Cardiac fibroblast (primary cell): ENCODE measurements around the gene TMEM243.
A peak's percentile ranks its signal among the peaks of the same experiment; 100 is the strongest.

ENCODE experiments used
- DNase-seq, 2 donors: peaks; one replicate each; pipeline versions ENCODE4 v3.0.0 to v3.0.0-alpha.2; 2010; ENCODE audit warnings: low read depth in 2 of 2
- H3K4me3 ChIP-seq, 2 donors: replicated peaks in 1 of 2; 1 replicate in 1 of 2; 2 replicates in 1 of 2; pipeline ENCODE4 v1.5.1; 2011; ENCODE audit warnings: low read depth in 2 of 2, low read length in 2 of 2, mild to moderate bottlenecking in 2 of 2, moderate library complexity in 1 of 2
- TF ChIP-seq, protein P1 (sequence below): IDR thresholded peaks from one replicate; pipeline ENCODE4 v1.5.1; 2011; ENCODE audit warnings: low read depth, mild to moderate bottlenecking, low read length, inconsistent platforms

Gene TMEM243

GRCh38 chr7:87231258-87231657 is 11.7 kb upstream of the TMEM243 start:
- TF ChIP-seq, protein P1, sequence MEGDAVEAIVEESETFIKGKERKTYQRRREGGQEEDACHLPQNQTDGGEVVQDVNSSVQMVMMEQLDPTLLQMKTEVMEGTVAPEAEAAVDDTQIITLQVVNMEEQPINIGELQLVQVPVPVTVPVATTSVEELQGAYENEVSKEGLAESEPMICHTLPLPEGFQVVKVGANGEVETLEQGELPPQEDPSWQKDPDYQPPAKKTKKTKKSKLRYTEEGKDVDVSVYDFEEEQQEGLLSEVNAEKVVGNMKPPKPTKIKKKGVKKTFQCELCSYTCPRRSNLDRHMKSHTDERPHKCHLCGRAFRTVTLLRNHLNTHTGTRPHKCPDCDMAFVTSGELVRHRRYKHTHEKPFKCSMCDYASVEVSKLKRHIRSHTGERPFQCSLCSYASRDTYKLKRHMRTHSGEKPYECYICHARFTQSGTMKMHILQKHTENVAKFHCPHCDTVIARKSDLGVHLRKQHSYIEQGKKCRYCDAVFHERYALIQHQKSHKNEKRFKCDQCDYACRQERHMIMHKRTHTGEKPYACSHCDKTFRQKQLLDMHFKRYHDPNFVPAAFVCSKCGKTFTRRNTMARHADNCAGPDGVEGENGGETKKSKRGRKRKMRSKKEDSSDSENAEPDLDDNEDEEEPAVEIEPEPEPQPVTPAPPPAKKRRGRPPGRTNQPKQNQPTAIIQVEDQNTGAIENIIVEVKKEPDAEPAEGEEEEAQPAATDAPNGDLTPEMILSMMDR: no peak
- no peak overlapping the region for H3K4me3 ChIP-seq

GRCh38 chr7:87226495-87226894 is 7.0 kb upstream of the TMEM243 start:
- TF ChIP-seq, protein P1: no peak
- no peak overlapping the region for H3K4me3 ChIP-seq
- DNase-seq: no peak

More at GRCh38 chr7:87231258-87231657, 11.7 kb upstream of the TMEM243 start:
- DNase-seq: no peak

- TF ChIP-seq, protein P1: no peak
- H3K4me3 ChIP-seq: no peak overlapping the region
- peak in 1 of 2 donors; percentile 35 for DNase-seq
Measured at GRCh38 chr7:87225696-87226095, 6.2 kb upstream of the TMEM243 start.

DNA sequence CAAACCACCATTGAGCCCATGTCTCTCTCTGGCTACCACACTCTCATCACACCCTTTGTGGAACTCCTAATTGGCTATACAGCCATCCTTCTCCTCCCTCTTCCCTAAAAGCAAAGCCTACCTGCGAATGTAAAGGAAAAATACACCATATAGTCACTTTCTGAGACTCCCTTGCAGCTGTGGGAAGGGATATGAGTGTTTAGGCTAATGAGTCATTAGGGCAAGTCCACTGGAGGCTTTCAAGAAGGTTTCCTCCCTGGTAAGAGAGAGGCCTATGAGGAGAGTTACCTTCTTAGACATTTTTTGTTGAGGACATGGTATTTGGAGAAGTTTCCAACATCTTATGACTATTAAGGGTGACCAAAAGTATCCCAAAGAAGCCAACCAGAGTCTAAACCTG is 4.1 kb upstream of the TMEM243 start:
- no peak overlapping the region for H3K4me3 ChIP-seq
- TF ChIP-seq, protein P1: no peak
- DNase-seq: peak in 1 of 2 donors; percentile 33

- DNase-seq: peak in 1 of 2 donors; percentile 23
- H3K4me3 ChIP-seq: peak overlapping the region; percentile 85 to 92
Measured at GRCh38 chr7:87220734-87221215, 1.2 kb upstream of the TMEM243 start.

GRCh38 chr7:87220026-87220733 is 648 bp upstream of the TMEM243 start:
- peak overlapping the region; percentile 85 to 92 for H3K4me3 ChIP-seq
- TF ChIP-seq, protein P1: no peak
- DNase-seq: peak; percentile 69 to 80

More at GRCh38 chr7:87220734-87221215, 1.2 kb upstream of the TMEM243 start:
- TF ChIP-seq, protein P1: no peak
